SK-N-DZ (cell line): ENCODE data around the gene KLRG1.
A peak's percentile ranks its signal among the peaks of the same experiment; 100 is the strongest.

ENCODE experiments used
- DNase-seq: peaks from one replicate; pipeline ENCODE4 v3.0.0-alpha.2; 2015; ENCODE audit warnings: low spot score

Gene KLRG1

GRCh38 chr12:9040484-9041186, 51.3 kb downstream of the KLRG1 start:
- no peak for DNase-seq

DNA sequence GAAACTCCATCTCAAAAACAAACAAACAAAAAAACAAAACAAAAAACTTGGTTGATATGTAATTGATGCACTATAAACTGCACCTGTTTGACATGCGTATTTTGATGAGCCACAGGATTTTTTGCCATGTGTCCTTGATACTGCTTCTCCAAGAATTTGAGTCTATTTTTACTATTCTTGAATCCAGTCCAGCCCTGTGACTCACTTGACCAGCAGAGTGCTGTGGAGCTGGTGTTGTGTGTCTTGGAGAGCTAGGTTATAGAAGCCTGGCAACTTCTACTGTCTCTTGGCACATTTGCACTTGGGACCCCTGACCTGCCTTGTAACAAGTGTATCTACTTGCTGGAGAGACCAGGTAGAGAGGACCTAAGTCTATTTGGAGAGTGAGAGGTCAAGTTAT, 52.0 kb downstream of the KLRG1 start:
- DNase-seq, result no peak

GRCh38 chr12:9043766-9044165, 54.4 kb downstream of the KLRG1 start:
- no peak for DNase-seq

GRCh38 chr12:9047105-9047504, 57.8 kb downstream of the KLRG1 start:
- no peak for DNase-seq

DNA sequence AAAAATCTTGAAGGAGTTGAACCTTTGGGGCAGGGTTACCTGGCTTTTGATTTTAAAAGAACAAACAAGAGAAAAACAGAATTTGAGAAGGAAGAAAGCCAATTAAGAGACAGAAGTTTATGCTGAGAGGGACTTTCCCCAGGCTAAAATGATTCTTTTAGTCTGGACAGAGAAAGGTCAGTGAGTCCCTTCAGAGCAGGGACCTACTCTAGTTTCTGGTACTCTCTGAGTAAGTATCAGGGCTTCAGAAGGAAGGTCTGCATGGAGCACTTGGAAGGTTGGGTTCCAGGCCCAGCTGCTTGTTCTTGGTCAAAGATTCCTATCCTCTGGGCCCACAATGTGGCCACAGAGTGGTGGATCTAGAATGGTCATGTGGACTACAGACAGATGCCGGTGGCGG, 59.6 kb downstream of the KLRG1 start:
- no peak for DNase-seq

- DNase-seq, result peak; percentile 49
Measured at GRCh38 chr12:9049520-9050133, 60.3 kb downstream of the KLRG1 start.

DNA sequence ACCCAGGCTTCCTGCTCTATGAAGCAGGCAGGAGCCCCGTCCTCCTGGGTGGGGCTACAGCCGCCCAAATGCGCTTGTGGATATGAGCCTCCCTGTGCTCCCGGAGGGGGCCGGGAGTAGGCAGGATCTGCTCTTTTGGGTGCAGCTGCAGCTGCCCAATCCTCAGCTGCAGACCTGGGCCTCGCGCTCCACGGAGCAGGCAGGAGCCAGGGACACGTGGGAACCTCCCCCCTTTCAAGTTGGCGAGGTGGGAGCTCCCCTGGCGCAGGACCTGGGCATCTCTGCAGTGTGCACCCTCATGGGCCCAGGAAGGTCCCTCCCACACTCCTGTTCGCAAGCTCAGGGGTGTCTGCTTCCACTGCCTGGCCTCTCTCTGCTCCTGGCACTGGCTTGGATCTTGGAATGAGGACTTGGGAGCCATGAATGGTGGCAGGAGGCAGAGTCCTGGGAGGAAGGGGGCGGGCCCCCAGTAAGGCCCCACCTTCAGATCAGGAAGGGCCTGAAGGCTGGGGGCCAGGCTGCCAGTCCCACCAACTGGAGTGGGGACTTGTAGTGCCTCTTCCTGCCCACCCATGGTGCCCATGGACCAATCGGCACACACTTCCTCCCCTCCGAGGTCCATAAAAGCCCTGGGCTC, 61.3 kb downstream of the KLRG1 start:
- no peak for DNase-seq

DNA sequence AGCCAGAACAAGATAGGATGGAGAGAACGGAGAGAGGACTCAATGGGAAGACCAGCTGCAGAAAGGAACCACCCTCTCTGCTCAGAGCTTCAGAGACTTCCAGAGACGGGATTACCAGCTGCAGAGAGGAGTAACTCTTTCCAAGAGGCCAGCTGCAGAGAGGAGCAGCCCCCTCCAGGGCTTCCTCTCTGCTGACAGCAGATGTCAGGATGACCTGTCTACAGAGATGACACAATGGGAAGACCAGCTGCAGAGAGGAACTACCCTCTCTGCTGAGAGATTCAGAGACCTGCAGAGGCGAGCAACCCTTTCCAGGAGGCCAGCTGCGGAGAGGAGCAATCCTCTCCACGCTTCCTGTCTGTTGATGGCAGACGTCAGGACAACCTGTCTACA, 61.8 kb downstream of the KLRG1 start:
- no peak for DNase-seq

GRCh38 chr12:9052610-9053009, 63.3 kb downstream of the KLRG1 start:
- no peak for DNase-seq
